DOHH2 (cell line): ENCODE data around the gene CBX6.

Experiments
- H3F3A ChIP-seq: fragments of 200-600 bp; sonication (generic), shearing (Covaris generic); 2 replicates; pipeline ENCODE4 v1.6.0; 2016; ENCODE audit warnings: antibody characterized with exemption, mild to moderate bottlenecking; ENCODE audit not compliant: control insufficient read depth, insufficient read depth
- H3K27ac ChIP-seq: fragments of 200-600 bp; sonication (generic); 2 replicates; pipeline ENCODE4 v1.5.1; 2014; ENCODE audit warnings: low read depth, mild to moderate bottlenecking, low read length, moderate library complexity
- H3K27me3 ChIP-seq: fragments of 200-600 bp; sonication (generic); 2 replicates; pipeline ENCODE4 v1.6.1; 2014; ENCODE audit warnings: mild to moderate bottlenecking, low read length, mixed read lengths; ENCODE audit not compliant: control insufficient read depth
- H3K36me3 ChIP-seq: fragments of 200-600 bp; sonication (generic); 2 replicates; pipeline ENCODE4 v1.6.1; 2014; ENCODE audit warnings: mild to moderate bottlenecking, low read length, moderate library complexity, mixed read lengths; ENCODE audit not compliant: control insufficient read depth
- H3K4me1 ChIP-seq: fragments of 200-600 bp; sonication (generic); 2 replicates; pipeline ENCODE4 v1.6.1; 2014; ENCODE audit warnings: mild to moderate bottlenecking, low read length, mixed read lengths; ENCODE audit not compliant: control insufficient read depth
- H3K4me2 ChIP-seq: fragments of 200-600 bp; sonication (generic); 2 replicates; pipeline ENCODE4 v1.6.0; 2014; ENCODE audit warnings: mild to moderate bottlenecking, low read length, moderate library complexity
- H3K4me3 ChIP-seq: fragments of 200-600 bp; sonication (generic); 2 replicates; pipeline ENCODE4 v1.5.1; 2014; ENCODE audit warnings: mild to moderate bottlenecking, low read length, mixed read lengths
- H3K79me2 ChIP-seq: fragments of 200-600 bp; sonication (generic); 2 replicates; pipeline ENCODE4 v1.6.1; 2014; ENCODE audit warnings: mild to moderate bottlenecking, low read length, mixed read lengths; ENCODE audit not compliant: control insufficient read depth
- H3K9me2 ChIP-seq: fragments of 200-600 bp; sonication (generic); replicated peaks from 2 replicates; pipeline ENCODE4 v1.6.1; 2014; ENCODE audit warnings: mild to moderate bottlenecking, low read length, mixed read lengths; ENCODE audit not compliant: control insufficient read depth
- H3K9me3 ChIP-seq: fragments of 200-600 bp; sonication (generic); 2 replicates; pipeline ENCODE4 v1.6.1; 2014; ENCODE audit warnings: antibody characterized with exemption, low read length, mixed read lengths; ENCODE audit not compliant: control insufficient read depth, insufficient read depth
- H4K20me1 ChIP-seq: fragments of 200-600 bp; sonication (generic); 2 replicates; pipeline ENCODE4 v1.6.0; 2014; ENCODE audit warnings: low read depth, mild to moderate bottlenecking, antibody characterized with exemption, low read length, moderate library complexity; ENCODE audit not compliant: control insufficient read depth, insufficient read depth
- EZH2phosphoT487 ChIP-seq: fragments of 200-600 bp; sonication (generic); IDR thresholded peaks from 2 replicates; pipeline ENCODE4 v1.6.1; 2017; ENCODE audit warnings: borderline replicate concordance, mild to moderate bottlenecking, antibody characterized with exemption, low read length, moderate library complexity, mixed read lengths
- TF ChIP-seq, protein P1 (sequence below): fragments of 200-600 bp; sonication (generic); IDR thresholded peaks from one replicate; pipeline ENCODE4 v1.5.1; 2014; ENCODE audit warnings: antibody characterized with exemption, mild to moderate bottlenecking, low read depth, low read length; ENCODE audit not compliant: poor library complexity, severe bottlenecking

CBX6 gene

DNA sequence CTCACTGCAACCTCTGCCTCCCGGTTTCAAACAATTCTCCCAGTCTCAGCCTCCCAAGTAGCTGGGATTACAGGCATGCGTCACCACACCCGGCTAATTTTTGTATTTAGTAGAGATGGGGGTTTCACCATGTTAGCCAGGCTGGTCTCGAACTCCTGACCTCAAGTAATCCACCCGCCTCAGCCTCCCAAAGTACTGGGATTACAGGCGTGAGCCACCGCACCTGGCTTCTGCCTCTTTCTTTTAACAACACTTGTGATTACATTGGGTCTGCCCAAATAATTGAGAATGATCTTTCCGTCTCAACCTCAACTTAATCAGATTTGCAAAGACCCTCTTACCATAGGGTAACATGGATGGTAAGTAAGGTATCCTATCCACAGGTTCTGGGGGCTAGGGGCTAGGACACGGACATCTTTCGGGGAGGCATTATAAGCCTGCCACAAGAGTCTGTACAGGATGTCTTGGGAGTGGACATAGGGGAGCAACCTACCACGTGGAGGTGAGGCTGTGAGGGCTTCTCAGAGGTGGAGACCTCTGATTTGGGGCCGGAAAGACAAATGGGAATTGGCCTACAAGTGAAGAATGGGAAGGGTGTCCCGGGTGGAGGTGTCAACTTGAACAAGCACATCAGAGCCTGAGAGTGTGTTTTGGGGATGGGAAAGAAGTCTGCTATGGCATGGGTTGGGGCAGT is 2.7 kb upstream of the CBX6 start:
- Histone ChIP-seq H3K9me3 (no peaks in the 10 kb centered on the region), H3K4me3 (no peak overlapping the region), H3F3A (peaks cover 7% of the 10 kb centered on the region), H3K79me2 (peaks cover 22% of the 10 kb centered on the region), H3K4me2 (no peak overlapping the region), H4K20me1 (peaks cover 5% of the 10 kb centered on the region), H3K27me3 (peaks cover 45% of the 10 kb centered on the region), H3K27ac (no peak overlapping the region), H3K36me3 (peaks cover 11% of the 10 kb centered on the region), H3K4me1 (peaks cover 30% of the 10 kb centered on the region), H3K9me2 (no peaks in the 10 kb centered on the region)
- TF ChIP-seq, protein P1, sequence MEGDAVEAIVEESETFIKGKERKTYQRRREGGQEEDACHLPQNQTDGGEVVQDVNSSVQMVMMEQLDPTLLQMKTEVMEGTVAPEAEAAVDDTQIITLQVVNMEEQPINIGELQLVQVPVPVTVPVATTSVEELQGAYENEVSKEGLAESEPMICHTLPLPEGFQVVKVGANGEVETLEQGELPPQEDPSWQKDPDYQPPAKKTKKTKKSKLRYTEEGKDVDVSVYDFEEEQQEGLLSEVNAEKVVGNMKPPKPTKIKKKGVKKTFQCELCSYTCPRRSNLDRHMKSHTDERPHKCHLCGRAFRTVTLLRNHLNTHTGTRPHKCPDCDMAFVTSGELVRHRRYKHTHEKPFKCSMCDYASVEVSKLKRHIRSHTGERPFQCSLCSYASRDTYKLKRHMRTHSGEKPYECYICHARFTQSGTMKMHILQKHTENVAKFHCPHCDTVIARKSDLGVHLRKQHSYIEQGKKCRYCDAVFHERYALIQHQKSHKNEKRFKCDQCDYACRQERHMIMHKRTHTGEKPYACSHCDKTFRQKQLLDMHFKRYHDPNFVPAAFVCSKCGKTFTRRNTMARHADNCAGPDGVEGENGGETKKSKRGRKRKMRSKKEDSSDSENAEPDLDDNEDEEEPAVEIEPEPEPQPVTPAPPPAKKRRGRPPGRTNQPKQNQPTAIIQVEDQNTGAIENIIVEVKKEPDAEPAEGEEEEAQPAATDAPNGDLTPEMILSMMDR = no peak
- TF ChIP-seq EZH2phosphoT487 = no peak

GRCh38 chr22:38873469-38874411 is 1.7 kb upstream of the CBX6 start:
- Histone ChIP-seq H3K4me3 (peak overlapping the region; percentile 80), H3K4me2 (peak overlapping the region; percentile 80)

DNA sequence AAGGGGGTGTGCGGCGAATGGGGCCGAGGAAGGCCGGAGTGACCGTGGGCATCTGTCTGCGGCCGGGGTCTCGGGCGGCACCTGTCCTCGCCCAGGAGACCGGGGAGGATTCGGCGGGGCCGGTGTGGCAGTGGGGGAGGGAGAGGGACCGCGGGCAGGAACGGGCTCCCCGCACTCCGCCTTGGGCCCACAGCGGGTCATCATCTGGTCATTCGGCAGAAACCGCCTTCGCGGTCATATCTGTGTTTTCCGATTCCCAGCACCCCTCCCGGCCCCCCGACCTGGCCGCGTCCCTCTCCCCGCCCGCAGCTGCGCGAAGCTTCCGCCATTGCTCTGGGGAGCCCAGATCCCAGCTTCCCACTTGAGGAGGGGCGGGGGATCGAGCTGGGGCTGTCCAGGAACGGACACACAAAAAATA is 824 bp upstream of the CBX6 start:
- Histone ChIP-seq H3K36me3 (peaks cover 29% of the 10 kb centered on the region), H3K4me1 (peaks cover 45% of the 10 kb centered on the region), H3K27me3 (peaks cover 38% of the 10 kb centered on the region), H3K9me3 (no peaks in the 10 kb centered on the region), H3K9me2 (no peaks in the 10 kb centered on the region), H3K79me2 (peaks cover 38% of the 10 kb centered on the region), H4K20me1 (peaks cover 16% of the 10 kb centered on the region), H3K27ac (no peak overlapping the region), H3K4me3 (peak overlapping the region; percentile 80), H3K4me2 (peak overlapping the region; percentile 80), H3F3A (peaks cover 7% of the 10 kb centered on the region)
- no peak; the same call in 1 of the 2 replicates for TF ChIP-seq EZH2phosphoT487
- TF ChIP-seq, protein P1 = no peak

More at GRCh38 chr22:38873469-38874411, 1.7 kb upstream of the CBX6 start:
- Histone ChIP-seq H3K27me3 (peaks cover 44% of the 10 kb centered on the region), H3K9me2 (no peaks in the 10 kb centered on the region), H3K79me2 (peaks cover 29% of the 10 kb centered on the region), H3F3A (peaks cover 7% of the 10 kb centered on the region), H3K9me3 (no peaks in the 10 kb centered on the region), H3K4me1 (peaks cover 39% of the 10 kb centered on the region), H3K27ac (no peak overlapping the region), H3K36me3 (peaks cover 20% of the 10 kb centered on the region), H4K20me1 (peaks cover 7% of the 10 kb centered on the region)
- TF ChIP-seq, protein P1 = no peak
